Neuronal stem cell (in vitro differentiated cells): ENCODE measurements around the gene TMEM181.

Experiments used
- DNase-seq: peaks from one replicate; pipeline ENCODE4 v3.0.0-alpha.2; 2013; ENCODE audit warnings: low spot score
- H2AFZ ChIP-seq: one replicate; pipeline ENCODE4 v1.6.1; 2013; ENCODE audit warnings: mild to moderate bottlenecking, low read length, inconsistent platforms
- H2AK5ac ChIP-seq: 2 replicates; pipeline ENCODE4 v1.6.1; 2013; ENCODE audit warnings: low read depth, mild to moderate bottlenecking, inconsistent platforms, low read length, moderate library complexity, mixed read lengths
- H2BK120ac ChIP-seq: 2 replicates; pipeline ENCODE4 v1.6.1; 2013; ENCODE audit warnings: low read depth, mild to moderate bottlenecking, inconsistent platforms, low read length, moderate library complexity, mixed read lengths
- H2BK12ac ChIP-seq: one replicate; pipeline ENCODE4 v1.6.1; 2013; ENCODE audit warnings: low read length, inconsistent platforms
- H2BK15ac ChIP-seq: 2 replicates; pipeline ENCODE4 v1.6.1; 2013; ENCODE audit warnings: mild to moderate bottlenecking, low read length, inconsistent platforms, mixed read lengths
- H2BK5ac ChIP-seq: one replicate; pipeline ENCODE4 v1.6.1; 2013; ENCODE audit warnings: inconsistent platforms, mild to moderate bottlenecking, low read length, moderate library complexity
- H3K14ac ChIP-seq: one replicate; pipeline ENCODE4 v1.6.1; 2013; ENCODE audit warnings: low read length, inconsistent platforms
- H3K18ac ChIP-seq: 2 replicates; pipeline ENCODE4 v1.6.1; 2013; ENCODE audit warnings: low read length, inconsistent platforms
- H3K23ac ChIP-seq: 2 replicates; pipeline ENCODE4 v1.6.1; 2013; ENCODE audit warnings: low read depth, mild to moderate bottlenecking, mixed read lengths, low read length, inconsistent platforms; ENCODE audit not compliant: poor library complexity
- H3K27ac ChIP-seq: replicated peaks from 3 replicates; pipeline ENCODE4 v1.5.1; 2013; ENCODE audit warnings: low read length, inconsistent platforms
- H3K27me3 ChIP-seq, 3 experiments: 2 replicates each; pipeline ENCODE4 v1.6.1; 2013; ENCODE audit warnings: low read length in 3 of 3, mild to moderate bottlenecking in 2 of 3, inconsistent platforms in 1 of 3, low read depth in 1 of 3, mixed read lengths in 1 of 3, moderate library complexity in 1 of 3; ENCODE audit not compliant: control insufficient read depth in 3 of 3, insufficient read depth in 3 of 3
- H3K36me3 ChIP-seq, 2 donors: replicated peaks in 1 of 2; 2 replicates each; pipeline ENCODE4 v1.6.1; 2013; ENCODE audit warnings: low read length in 2 of 2; ENCODE audit not compliant: control insufficient read depth in 2 of 2, insufficient read depth in 2 of 2
- H3K4ac ChIP-seq: 2 replicates; pipeline ENCODE4 v1.6.1; 2013; ENCODE audit warnings: inconsistent platforms, mild to moderate bottlenecking, low read length, moderate library complexity
- H3K4me1 ChIP-seq, 2 donors: 1 replicate in 1 of 2; 2 replicates in 1 of 2; pipeline ENCODE4 v1.6.1; 2013; ENCODE audit warnings: low read length in 2 of 2, low read depth in 1 of 2; ENCODE audit not compliant: control insufficient read depth in 2 of 2, insufficient read depth in 1 of 2
- H3K4me2 ChIP-seq: one replicate; pipeline ENCODE4 v1.6.1; 2013; ENCODE audit warnings: mild to moderate bottlenecking, low read length, inconsistent platforms; ENCODE audit not compliant: insufficient read depth, poor library complexity, severe bottlenecking
- H3K4me3 ChIP-seq, 2 donors: 2 replicates each; pipeline ENCODE4 v1.5.1; 2013; ENCODE audit warnings: low read length in 2 of 2, mild to moderate bottlenecking in 2 of 2, inconsistent platforms in 1 of 2, moderate library complexity in 1 of 2
- H3K79me1 ChIP-seq: one replicate; pipeline ENCODE4 v1.6.1; 2013; ENCODE audit warnings: low read depth, mild to moderate bottlenecking, inconsistent platforms, low read length, moderate library complexity
- H3K9ac ChIP-seq: one replicate; pipeline ENCODE4 v1.6.1; 2013; ENCODE audit warnings: mild to moderate bottlenecking, low read depth, low read length, inconsistent platforms; ENCODE audit not compliant: poor library complexity
- H3K9me3 ChIP-seq, 2 donors: replicated peaks in 1 of 2; 2 replicates each; pipeline versions ENCODE3 to v1.6.1; 2013; ENCODE audit warnings: low read length in 2 of 2, mild to moderate bottlenecking in 2 of 2, inconsistent platforms in 1 of 2, low read depth in 1 of 2, mixed read lengths in 1 of 2, moderate library complexity in 1 of 2; ENCODE audit not compliant: control insufficient read depth in 2 of 2, insufficient read depth in 1 of 2
- H4K8ac ChIP-seq: one replicate; pipeline ENCODE4 v1.6.1; 2013; ENCODE audit warnings: low read depth, mild to moderate bottlenecking, inconsistent platforms, low read length, moderate library complexity
- H4K91ac ChIP-seq: one replicate; pipeline ENCODE4 v1.6.1; 2013; ENCODE audit warnings: low read length, low read depth, mild to moderate bottlenecking, inconsistent platforms; ENCODE audit not compliant: poor library complexity
- WGBS, 2 donors: extraction: QIAGEN DNeasy Blood & Tissue Kit; methylation state at CpG; one replicate each; pipeline ENCODE4 v1.1.7; 2013; ENCODE audit warnings: missing lambda C conversion rate in 2 of 2, mixed read lengths in 1 of 2; ENCODE audit not compliant: insufficient read length in 2 of 2, insufficient replicate concordance in 1 of 2; ENCODE audit errors: extremely low coverage in 2 of 2; 5-methylcytosine and 5-hydroxymethylcytosine counted together

Gene TMEM181

GRCh38 chr6:158557927-158558326 lies 2.0 kb upstream of the TMEM181 start:
- no CpG with 5 or more reads among the region's 5 CpGs for WGBS, 2 donors

GRCh38 chr6:158558415-158559306 lies 1.2 kb upstream of the TMEM181 start:
- Histone ChIP-seq H3K4me1 (peaks cover 8 to 13% of the 10 kb centered on the region in 2 donors), H2BK15ac (no peak overlapping the region), H4K91ac (no peak overlapping the region), H3K4ac (no peak overlapping the region), H3K27me3 (no peaks in the 10 kb centered on the region), H4K8ac (no peak overlapping the region), H3K4me2 (no peak overlapping the region), H3K27ac (no peak overlapping the region), H3K79me1 (peaks cover 7% of the 10 kb centered on the region), H2AK5ac (no peak overlapping the region), H2BK12ac (no peak overlapping the region), H2BK5ac (no peak overlapping the region), H3K18ac (no peak overlapping the region), H3K4me3 (no peak overlapping the region), H3K9me3 (no peaks in the 10 kb centered on the region), H3K14ac (no peak overlapping the region), H3K9ac (no peak overlapping the region), H2BK120ac (no peak overlapping the region), H2AFZ (peak overlapping the region; percentile 86), H3K23ac (no peak overlapping the region), H3K36me3 (no peaks in the 10 kb centered on the region)
- no peak for DNase-seq
- no CpG with 5 or more reads among the region's 14 CpGs for WGBS, 2 donors

More at GRCh38 chr6:158557927-158558326, 2.0 kb upstream of the TMEM181 start:
- Histone ChIP-seq H3K23ac (no peak overlapping the region), H3K4me1 (peaks cover 8 to 13% of the 10 kb centered on the region in 2 donors), H4K8ac (no peak overlapping the region), H3K4ac (no peak overlapping the region), H3K9me3 (no peaks in the 10 kb centered on the region), H3K14ac (no peak overlapping the region), H3K27ac (no peak overlapping the region), H4K91ac (no peak overlapping the region), H3K4me2 (no peak overlapping the region), H3K79me1 (peaks cover 4% of the 10 kb centered on the region), H2AK5ac (no peak overlapping the region), H2BK15ac (no peak overlapping the region), H2BK12ac (no peak overlapping the region), H3K18ac (no peak overlapping the region), H2AFZ (no peak overlapping the region), H3K4me3 (no peak overlapping the region), H3K27me3 (no peaks in the 10 kb centered on the region), H2BK5ac (no peak overlapping the region), H2BK120ac (no peak overlapping the region), H3K9ac (no peak overlapping the region), H3K36me3 (no peaks in the 10 kb centered on the region)
- no peak for DNase-seq

- WGBS, 2 donors = no CpG with 5 or more reads among the region's 14 CpGs
- Histone ChIP-seq H2BK120ac (no peak overlapping the region), H3K9ac (peak overlapping the region; percentile 96), H3K9me3 (no peaks in the 10 kb centered on the region), H3K23ac (no peak overlapping the region), H3K4ac (peak overlapping the region; percentile 57), H3K79me1 (peaks cover 10% of the 10 kb centered on the region), H2BK12ac (no peak overlapping the region), H3K27ac (no peak overlapping the region), H3K18ac (peak overlapping the region; percentile 59), H2AFZ (peak overlapping the region; percentile 86), H3K14ac (no peak overlapping the region), H2AK5ac (no peak overlapping the region), H4K8ac (no peak overlapping the region), H3K4me3 (peak overlapping the region; percentile 71 to 94), H3K4me2 (peak overlapping the region; percentile 62), H3K4me1 (peaks cover 8 to 13% of the 10 kb centered on the region in 2 donors), H3K27me3 (no peaks in the 10 kb centered on the region), H2BK15ac (no peak overlapping the region), H4K91ac (no peak overlapping the region), H3K36me3 (no peaks in the 10 kb centered on the region), H2BK5ac (peak overlapping the region; percentile 61)
- no peak for DNase-seq
These were observed 475 bp upstream of the TMEM181 start for GRCh38 chr6:158559338-158559894.

- Histone ChIP-seq H3K4me2 (peak overlapping the region; percentile 62), H4K8ac (no peak overlapping the region), H3K23ac (peak overlapping the region; percentile 3), H2BK5ac (no peak overlapping the region), H3K14ac (no peak overlapping the region), H3K18ac (no peak overlapping the region), H3K27me3 (no peaks in the 10 kb centered on the region), H2AFZ (peak overlapping the region; percentile 86), H2BK15ac (no peak overlapping the region), H2AK5ac (no peak overlapping the region), H3K9me3 (no peaks in the 10 kb centered on the region), H3K4me1 (peaks cover 8 to 13% of the 10 kb centered on the region in 2 donors), H3K27ac (no peak overlapping the region), H3K79me1 (peaks cover 10% of the 10 kb centered on the region), H2BK120ac (no peak overlapping the region), H3K9ac (peak overlapping the region; percentile 57), H3K4me3 (peak overlapping the region; percentile 71 to 94), H4K91ac (no peak overlapping the region), H3K4ac (no peak overlapping the region), H2BK12ac (no peak overlapping the region), H3K36me3 (no peaks in the 10 kb centered on the region)
- no CpG with 5 or more reads among the region's 19 CpGs for WGBS, 2 donors
- no peak for DNase-seq
These were observed 987 bp downstream of the TMEM181 start for GRCh38 chr6:158560836-158561320.
